GM06990 (cell line): Measurements from ENCODE around the gene SLC12A8.

Experiments used
- DNase-seq: peaks from one replicate; pipeline ENCODE4 v3.0.0-alpha.2; 2011; ENCODE audit not compliant: insufficient read length; ENCODE audit errors: extremely low read depth
- H3K27me3 ChIP-seq: replicated peaks from 2 replicates; pipeline ENCODE4 v1.6.0; 2011; ENCODE audit warnings: low read length; ENCODE audit not compliant: control insufficient read depth, insufficient read depth
- H3K36me3 ChIP-seq: 2 replicates; pipeline ENCODE4 v1.5.1; 2011; ENCODE audit warnings: low read length; ENCODE audit not compliant: control insufficient read depth, insufficient read depth
- H3K4me3 ChIP-seq: replicated peaks from 2 replicates; pipeline ENCODE4 v1.5.1; 2011; ENCODE audit warnings: low read depth, mild to moderate bottlenecking, control low read depth, low read length
- CTCF ChIP-seq: IDR thresholded peaks from 2 replicates; pipeline ENCODE4 v1.5.1; 2011; ENCODE audit warnings: low read length, control low read depth, mild to moderate bottlenecking, inconsistent platforms; ENCODE audit not compliant: insufficient read depth, poor library complexity, severe bottlenecking

Gene SLC12A8

GRCh38 chr3:125104639-125105038 lies 107.9 kb downstream of the SLC12A8 start:
- H3K4me3 ChIP-seq: peak overlapping the region; percentile 76

GRCh38 chr3:125103406-125103805 lies 109.1 kb downstream of the SLC12A8 start:
- H3K4me3 ChIP-seq: no peak overlapping the region; the same call in 1 of the 2 replicates
- DNase-seq: no peak
- H3K27me3 ChIP-seq: no peaks in the 10 kb centered on the region
- no peak for TF ChIP-seq CTCF
- H3K36me3 ChIP-seq: peaks cover 5% of the 10 kb centered on the region

More at GRCh38 chr3:125104639-125105038, 107.9 kb downstream of the SLC12A8 start:
- no peak for TF ChIP-seq CTCF
- H3K27me3 ChIP-seq: no peaks in the 10 kb centered on the region
- no peak for DNase-seq
- H3K36me3 ChIP-seq: peaks cover 5% of the 10 kb centered on the region

GRCh38 chr3:125102470-125102869 lies 110.1 kb downstream of the SLC12A8 start:
- DNase-seq: no peak
- Histone ChIP-seq H3K4me3 (no peak overlapping the region), H3K36me3 (peaks cover 5% of the 10 kb centered on the region), H3K27me3 (no peaks in the 10 kb centered on the region)
- TF ChIP-seq CTCF: no peak

GRCh38 chr3:125098611-125099291 lies 113.8 kb downstream of the SLC12A8 start:
- Histone ChIP-seq H3K4me3 (no peak overlapping the region), H3K36me3 (peaks cover 16% of the 10 kb centered on the region), H3K27me3 (no peaks in the 10 kb centered on the region)
- no peak for DNase-seq
- TF ChIP-seq CTCF: no peak

- no peaks in the 10 kb centered on the region for H3K27me3 ChIP-seq
- H3K36me3 ChIP-seq: peaks cover 29% of the 10 kb centered on the region
- no peak overlapping the region for H3K4me3 ChIP-seq
- no peak for TF ChIP-seq CTCF
- DNase-seq: no peak
Observed at GRCh38 chr3:125090649-125091048, 121.9 kb downstream of the SLC12A8 start.
